Kidney tubule cell (primary cell): ENCODE data around the gene TRERF1.
A peak's percentile ranks its signal among the peaks of the same experiment; 100 is the strongest.
"Not testable (repeated sequence)": the region's sequence is repeated elsewhere in the genome, so short reads cannot be mapped to it uniquely, and the experiment has no call there.

Experiments
- DNase-seq: peaks from one replicate; pipeline ENCODE4 v3.0.0-alpha.2; 2018; ENCODE audit warnings: low spot score

The TRERF1 gene, protein sequence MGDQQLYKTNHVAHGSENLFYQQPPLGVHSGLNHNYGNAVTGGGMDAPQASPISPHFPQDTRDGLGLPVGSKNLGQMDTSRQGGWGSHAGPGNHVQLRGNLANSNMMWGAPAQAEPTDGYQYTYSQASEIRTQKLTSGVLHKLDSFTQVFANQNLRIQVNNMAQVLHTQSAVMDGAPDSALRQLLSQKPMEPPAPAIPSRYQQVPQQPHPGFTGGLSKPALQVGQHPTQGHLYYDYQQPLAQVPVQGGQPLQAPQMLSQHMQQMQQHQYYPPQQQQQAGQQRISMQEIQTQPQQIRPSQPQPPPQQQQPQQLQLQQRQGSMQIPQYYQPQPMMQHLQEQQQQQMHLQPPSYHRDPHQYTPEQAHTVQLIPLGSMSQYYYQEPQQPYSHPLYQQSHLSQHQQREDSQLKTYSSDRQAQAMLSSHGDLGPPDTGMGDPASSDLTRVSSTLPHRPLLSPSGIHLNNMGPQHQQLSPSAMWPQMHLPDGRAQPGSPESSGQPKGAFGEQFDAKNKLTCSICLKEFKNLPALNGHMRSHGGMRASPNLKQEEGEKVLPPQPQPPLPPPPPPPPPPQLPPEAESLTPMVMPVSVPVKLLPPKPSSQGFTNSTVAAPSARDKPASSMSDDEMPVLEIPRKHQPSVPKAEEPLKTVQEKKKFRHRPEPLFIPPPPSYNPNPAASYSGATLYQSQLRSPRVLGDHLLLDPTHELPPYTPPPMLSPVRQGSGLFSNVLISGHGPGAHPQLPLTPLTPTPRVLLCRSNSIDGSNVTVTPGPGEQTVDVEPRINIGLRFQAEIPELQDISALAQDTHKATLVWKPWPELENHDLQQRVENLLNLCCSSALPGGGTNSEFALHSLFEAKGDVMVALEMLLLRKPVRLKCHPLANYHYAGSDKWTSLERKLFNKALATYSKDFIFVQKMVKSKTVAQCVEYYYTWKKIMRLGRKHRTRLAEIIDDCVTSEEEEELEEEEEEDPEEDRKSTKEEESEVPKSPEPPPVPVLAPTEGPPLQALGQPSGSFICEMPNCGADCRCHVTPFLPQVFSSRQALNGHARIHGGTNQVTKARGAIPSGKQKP (N-terminal part only)

DNA sequence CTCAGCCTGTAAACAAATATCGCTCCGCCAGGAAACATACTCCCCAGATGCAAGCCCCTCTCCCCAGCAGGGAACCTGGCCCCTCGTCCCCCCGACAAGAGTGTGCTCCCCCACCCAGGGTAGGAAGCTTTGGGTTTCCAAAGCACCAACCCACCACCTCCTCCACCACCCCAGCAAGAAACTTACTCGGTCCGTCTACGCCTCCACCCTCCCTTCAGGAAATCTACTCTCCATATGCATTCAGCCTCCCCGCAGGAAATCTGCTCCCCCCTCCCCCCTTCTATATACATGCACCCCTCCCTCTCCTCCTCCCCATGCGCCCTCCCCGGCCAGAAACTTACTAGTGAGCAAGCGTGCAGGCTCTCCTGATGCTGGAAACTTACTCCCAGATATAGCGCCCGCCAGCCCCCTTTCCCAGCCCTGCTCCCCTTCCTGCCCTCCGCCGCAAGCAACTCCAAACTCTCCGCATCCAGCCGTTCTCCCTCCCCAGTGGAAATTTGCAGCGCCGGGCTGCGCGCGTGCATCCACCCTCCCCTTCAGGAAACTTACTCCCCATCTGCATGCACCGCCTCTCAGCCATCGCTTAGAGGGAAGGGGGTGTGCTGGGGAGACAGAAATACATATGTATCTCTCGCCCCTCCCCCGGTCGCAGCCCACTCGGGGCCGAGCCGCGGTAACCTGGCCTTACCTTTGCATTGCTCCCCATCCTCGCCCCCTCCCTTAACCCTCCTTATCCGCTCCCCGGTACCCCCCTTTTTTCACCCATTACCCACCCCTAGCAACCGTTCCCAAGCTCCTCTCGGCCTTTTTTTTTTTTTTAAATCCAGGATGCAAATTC lies at the start of gene TRERF1:
Gene TRERF1 (minus strand): TSS at position 594 of the 838 bp plus-strand sequence. CDS start 182,336 bp downstream, outside the sequence.
- DNase-seq, result peak; percentile 50

DNA sequence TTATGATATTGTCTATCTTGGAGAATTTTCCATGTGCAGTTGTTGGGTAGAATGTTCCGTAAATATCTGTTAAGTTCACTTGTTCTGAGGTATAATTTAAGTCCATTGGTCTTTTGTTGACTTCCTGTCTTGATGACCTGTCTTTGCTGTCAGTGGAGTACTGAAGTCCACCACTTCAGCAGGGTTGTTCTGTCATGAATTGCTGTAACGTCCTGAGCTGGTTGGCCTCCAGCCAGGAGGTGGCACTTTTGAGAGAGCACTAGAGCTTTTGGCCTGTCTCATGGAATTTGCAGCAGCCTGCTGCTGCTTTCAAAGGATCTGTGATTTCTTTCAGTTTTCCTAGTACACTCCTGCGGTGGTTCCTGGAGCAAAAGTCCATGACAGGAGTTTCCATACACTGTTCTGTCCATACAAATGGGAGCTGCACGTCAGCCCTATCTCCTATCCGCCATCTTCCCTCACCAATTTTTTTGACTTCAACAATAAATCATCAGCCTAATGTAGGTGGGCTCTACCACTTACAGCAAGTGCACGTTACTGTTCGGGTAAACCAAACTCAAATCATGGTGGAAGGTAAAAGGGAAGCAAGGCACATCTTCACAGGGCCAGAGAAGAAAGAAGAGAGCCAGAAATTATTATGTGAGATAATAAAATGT lies 46.9 kb upstream of the TRERF1 start:
- no peak for DNase-seq

DNA sequence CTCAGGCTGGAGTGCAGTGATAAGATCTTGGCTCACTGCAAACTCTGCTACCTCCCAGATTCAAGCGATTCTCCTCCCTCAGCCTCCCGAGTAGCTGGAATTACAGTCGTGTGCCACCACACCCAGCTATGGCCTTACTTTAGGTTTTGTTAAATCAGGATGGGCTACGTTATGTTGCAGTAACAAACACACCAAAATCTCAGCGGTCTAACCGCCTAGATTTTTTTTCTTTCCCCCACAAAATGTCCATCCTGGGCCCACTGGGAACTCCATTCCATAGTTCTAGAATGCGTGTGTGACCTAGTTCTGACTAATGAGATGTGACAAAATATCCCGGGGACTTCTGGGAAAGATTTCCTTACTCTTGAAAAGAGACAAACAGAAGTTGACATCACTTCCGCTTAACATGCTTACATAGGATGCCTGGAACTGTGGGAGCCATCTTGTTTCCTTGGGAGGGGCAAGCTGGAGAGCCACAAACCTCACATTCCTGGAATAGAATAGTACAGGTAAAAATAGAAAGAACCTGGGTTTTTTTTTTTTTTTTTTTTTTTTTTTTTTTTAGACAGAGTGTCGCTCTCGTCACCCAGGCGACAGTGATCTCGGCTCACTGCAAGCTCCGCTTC lies 42.3 kb upstream of the TRERF1 start:
- no peak for DNase-seq

DNA sequence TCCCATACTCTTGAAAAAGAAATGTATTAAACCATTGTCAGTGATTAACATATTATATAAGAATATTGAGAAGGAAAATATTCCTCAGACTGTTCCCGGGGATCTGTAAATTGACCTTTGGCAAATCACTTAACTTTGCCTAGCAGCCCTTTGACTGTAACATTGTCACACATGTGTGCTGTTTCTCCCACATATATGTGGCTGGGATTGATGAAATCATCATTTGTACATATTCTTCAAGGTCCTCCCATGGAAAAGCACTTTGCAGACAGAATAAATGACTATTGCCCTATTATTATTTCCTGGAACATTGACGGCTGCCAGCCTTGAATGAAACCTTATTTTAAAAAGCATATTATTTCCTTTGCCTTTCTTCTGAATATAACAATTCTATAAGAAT lies 36.4 kb upstream of the TRERF1 start:
- no peak for DNase-seq

DNA sequence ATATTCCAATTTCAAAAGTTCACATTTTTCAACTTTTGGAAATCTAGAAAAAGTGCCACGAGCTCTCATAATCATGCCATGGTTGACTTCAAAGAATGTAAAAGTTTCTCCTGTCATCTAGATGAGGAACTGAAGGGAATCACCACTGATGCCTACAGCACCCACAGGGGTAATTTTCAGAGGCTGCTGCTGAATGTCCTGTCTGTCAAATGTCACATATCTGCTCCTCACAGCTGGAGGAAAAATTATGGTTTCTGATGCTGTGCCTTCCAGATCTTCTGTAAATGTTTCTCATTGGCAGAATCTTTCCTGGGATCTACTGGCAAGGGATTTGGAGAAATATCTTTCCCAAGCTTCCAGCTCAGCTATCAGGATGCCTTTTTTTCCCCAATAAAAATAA lies 32.5 kb upstream of the TRERF1 start:
- DNase-seq, result no peak

DNA sequence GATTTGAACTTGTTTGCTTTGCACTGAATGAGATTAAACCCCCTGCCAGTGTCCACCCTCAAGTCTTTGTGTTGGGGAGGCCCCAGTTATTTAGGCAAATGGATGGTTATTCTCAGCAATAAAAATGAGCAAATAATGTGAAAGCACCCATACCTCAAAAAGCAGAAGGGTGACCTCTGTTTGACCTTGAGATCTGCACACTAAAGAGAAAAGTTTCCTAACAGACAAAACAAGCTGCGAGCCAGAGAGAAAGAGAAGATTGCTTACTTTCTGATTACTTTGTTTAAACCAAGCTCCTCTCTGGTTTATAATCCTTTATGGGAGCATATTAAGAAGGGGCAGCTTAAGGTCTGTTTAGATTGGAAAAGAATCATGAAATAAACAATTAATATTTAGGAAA lies 30.4 kb upstream of the TRERF1 start:
- DNase-seq, result no peak

DNA sequence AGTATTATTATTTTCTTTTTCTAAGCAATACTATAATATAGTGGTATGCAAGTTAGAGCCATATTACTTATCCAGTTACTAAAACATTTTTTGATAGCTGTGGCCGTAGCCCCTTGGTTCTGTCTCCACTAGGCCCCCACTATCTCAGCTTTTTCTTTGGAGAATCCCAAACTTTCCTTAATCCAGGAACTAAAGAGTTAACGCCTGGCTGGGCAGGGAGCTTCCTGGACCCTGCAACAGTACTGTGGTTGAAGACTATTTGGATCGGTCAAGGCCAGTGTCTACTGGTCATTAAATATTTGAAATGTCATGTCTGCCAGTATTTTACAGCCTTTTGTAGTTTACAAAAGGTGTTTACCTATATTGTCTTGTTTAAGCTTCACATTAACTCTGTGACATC lies 20.0 kb upstream of the TRERF1 start:
- DNase-seq, result no peak

DNA sequence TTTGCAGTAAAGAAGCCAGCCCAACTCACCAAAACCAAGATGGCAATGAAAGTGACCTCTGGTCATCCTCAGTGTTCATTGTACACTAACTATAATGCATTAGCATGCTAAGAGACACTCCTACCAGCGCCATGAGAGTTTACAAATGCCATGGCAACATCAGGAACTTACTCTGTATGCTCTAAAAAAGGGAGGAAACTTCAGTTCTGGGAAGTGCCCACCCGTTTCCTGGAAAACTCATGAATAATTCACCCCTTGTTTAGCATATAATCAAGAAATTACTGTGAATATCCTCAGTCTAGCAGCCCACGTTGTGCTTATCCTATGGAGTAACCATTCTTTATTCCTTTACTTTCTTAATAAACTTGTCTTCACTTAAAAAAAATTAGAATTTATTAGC lies 19.4 kb upstream of the TRERF1 start:
- no peak for DNase-seq

DNA sequence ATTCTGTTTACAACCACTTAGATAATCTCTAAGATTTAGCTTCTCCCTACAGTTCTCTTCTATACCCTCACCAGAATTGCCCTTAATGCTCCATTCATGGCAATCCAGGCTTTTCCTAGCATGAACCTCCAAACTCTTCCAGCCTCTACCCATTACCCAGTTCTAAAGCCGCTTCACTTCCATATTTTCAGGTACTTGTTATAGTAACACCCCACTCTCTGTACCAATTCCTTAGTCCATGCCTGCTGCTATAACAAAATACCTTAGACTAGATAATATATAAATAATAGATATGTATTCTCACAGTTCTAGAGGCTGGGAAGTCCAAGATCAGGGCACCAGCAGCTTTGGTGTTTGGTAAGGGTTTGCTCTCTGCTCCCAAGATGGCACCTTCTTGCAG lies 16.5 kb upstream of the TRERF1 start:
- DNase-seq, result no peak

DNA sequence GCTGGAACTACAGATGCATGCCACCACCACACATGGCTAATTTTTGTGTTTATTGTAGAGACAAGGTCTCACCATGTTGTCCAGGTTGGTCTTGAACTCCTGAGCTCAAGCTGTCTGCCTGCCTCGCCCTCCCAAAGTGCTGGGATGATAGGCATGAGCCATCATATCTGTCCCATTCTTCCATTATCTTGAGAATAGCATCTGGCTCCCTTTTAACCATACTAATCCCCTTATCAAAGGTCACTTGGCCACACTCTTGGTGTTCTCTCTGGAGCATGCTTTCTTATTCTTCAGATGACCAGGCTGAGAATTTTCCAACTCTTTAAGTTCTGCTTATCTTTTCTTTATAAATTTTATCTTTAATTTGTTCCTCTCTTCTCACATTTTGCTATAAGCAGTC lies 15.9 kb upstream of the TRERF1 start:
- no peak for DNase-seq

DNA sequence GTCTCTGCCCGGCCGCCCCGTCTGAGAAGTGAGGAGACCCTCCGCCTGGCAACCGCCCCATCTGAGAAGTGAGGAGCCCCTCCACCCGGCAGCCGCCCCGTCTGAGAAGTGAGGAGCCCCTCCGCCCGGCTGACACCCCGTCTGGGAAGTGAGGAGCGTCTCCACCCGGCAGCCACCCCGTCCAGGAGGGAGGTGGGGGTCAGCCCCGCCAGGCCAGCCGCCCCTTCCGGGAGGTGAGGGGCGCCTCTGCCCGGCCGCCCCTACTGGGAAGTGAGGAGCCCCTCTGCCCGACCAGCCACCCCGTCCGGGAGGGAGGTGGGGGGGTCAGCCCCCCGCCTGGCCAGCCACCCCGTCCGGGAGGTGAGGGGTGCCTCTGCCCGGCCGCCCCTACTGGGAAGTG lies 14.7 kb upstream of the TRERF1 start:
- not testable (repeated sequence) for DNase-seq

DNA sequence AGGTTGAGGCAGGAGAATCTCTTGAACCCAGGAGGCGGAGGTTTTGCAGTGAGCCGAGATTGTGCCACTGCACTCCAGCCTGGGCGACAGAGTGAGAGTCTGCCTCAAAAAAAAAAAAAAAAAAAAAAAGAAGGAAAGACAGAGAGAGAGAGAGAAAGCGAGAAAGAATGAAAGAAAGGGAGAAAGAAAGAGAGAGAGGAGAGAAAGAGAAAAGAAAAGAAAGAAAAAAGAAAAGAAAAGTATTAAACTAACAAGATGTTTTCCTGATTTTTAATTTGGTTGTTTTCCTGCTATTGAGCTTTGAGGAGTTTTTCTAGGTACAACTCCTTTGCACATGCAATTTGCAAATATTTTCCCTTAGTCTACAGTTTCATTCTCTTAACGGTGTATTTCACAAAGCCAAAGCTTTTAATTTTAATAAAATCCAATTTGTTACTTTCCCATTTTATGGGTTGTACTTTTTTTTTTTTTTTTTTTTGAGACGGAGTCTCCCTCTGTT lies 10.8 kb upstream of the TRERF1 start:
- no peak for DNase-seq

DNA sequence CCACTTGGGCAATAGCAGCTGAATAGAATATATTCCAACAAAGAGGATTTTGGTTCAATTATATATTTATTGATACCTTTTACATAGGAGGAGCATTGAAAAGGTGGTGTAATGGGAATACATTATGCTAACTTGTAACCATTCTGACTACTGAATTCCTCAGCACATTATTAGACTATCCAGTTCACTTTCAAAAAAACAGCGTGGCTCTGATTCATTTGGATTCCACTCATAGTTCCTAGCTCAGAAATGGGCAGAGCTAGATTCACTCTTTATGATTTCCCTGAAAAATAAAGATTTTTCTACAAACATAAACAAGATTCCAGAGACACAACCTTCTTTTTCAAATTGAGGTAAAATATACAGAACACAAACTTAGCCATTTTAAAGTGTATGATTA lies 9.2 kb upstream of the TRERF1 start:
- no peak for DNase-seq

DNA sequence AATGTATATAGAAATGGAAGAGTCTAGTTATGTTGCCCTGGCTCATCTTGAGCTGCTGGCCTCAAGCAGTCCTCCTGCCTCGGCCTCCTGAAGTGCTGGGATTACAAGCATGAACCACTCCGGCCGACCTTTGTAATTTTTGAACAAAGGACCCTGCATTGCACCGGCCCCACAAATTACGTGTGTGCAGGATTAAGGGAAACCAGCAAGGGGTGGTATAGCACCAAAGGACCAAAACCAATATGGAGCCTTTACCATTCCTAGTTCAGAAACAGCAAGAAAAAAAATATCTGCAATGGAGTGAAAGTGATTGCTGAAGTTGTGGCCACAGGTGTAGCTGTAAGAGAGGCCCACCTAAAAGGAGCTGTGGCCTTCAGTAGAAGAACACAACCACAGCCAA lies 8.2 kb upstream of the TRERF1 start:
- no peak for DNase-seq

DNA sequence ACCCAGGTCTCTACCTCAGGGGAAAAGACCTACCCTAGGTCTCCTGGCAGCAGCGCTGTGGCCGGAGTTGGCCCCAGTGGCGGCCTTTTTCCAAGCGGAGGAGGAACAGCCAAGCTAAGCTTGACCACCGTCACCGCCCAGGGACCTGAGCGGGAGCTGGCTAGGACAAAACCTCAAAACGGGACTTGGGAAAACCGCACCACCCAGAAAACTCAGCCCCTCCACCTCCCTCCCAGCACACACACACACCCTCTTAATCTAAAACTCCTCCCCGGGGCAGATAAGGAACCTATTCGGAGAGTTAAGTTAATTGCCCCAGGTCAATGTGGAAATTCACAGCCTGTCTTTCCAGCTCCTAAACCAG lies 2.7 kb upstream of the TRERF1 start:
- no peak for DNase-seq

DNA sequence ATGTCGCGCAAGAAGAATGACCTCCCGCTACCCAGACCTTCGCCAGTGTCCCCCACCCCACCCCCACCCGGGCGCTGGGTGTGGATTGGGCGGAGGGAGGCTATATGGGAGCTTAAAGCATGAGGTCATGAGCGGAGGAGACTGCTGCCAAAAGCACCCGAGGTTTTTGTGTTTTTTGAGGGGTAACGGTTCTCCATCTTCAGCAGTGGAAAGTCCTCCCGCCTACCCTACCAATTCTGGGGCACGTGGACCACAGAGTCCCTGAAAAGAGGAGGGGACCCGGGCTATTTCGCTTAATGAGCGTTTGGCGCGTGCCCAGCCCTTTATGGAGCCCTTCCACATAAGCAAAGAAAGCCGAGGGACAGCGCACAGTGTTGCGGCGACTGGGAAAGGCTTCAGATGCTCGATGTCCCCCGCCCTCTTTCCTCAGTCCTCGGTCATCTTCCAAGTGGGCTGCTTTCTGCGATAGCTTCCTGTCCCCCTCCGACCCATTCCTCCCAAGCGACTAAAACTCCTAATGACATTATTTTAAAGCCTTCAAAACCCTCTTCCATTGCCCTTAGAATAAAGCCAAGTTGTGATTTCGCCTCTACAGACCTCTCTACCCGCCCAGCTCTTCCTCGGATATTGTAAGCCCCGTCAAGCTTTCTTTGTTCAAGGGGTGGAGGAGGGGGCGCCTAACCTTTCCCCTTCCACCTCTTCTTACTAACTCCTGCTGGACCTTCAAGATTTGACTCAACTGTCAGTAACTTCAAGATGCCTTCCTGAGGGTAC lies 2.1 kb upstream of the TRERF1 start:
- DNase-seq, result no peak

DNA sequence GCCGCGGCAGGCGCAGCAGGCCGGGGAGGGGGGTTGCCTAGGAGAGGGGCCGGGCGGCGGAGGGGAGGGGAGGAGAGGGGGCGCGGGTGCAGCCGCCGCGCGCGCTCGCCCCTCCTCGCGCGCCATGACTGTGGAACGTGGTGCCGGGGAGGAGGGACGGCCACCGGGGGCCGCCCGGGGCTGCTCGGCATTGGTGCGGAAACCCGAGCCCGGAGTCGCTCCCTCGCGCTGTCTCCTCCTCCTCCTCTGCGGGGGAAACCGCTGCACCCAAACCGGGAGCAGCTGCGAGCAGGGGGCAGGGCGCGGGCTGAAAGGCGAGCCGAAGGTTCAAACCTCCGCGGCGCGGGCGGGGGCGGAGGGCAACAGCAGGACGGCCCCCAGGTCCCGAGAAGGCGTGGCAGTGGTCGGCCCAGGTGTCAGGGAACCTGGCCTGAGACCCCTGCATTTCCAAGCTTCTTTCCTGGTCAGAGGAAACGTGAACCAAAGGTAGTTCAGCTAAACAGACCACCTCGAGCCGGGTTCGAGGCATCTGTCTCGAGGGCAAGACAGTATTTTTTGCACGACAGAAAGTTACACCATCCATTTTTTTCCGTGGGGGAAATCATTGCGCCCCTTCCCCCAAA lies 1.4 kb upstream of the TRERF1 start:
- peak; percentile 78 for DNase-seq

DNA sequence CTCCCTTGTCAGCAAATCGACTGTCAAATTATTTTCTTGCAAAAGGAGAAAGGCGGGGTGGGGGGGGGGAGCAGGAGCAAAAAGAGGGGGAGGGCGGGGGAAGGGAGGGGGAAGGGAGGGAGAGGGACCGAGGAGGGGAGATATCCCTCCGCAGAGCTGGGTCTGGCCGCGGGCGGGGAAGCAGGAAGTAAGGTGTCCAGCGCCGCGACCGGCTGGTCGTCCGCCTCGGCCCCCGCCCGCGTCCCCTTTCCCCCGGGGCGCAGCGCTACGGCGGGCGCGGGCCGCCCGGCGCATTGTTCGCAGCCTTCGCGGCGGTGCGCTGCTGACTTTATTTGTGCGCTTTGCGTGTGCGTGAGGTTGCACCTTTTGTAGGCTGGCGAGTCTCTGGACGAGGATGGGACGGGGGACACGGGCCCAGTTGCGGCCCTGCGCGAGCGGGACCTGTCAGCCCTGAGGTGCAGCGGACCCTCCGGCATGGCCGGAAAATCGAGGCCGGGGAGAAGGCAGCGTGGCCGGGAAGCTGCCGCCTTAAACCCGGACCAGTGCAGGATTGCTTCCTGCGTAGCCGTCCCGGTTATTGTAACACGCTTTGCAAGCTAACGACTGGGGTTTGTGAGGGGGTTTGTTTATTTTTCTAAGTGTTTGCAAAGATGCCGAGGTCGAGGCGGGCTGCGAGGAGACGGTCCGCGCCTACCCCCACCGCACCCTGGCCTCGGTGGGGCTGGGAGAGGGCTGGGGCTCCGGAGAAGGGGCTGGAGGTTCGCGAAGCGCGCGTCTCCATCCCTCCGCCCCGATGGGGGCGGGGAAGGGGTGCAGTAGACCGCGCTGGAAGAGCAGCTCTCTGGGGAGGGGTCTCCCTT lies 675 bp upstream of the TRERF1 start:
- DNase-seq, result peak; percentile 69
